Glutamatergic neuron (in vitro differentiated cells): ENCODE results near the gene SLF1. TPM values are rescaled to one million over a fixed set of nuclear protein-coding genes. Genes with fewer than 3 reads are reported as not detected.

Source experiments
- DNase-seq: peaks from one replicate; pipeline ENCODE4 v3.0.0; 2022
- H3K27ac Mint-ChIP-seq: one replicate; pipeline ENCODE4 v1.8.0; 2020; ENCODE audit warnings: mild to moderate bottlenecking, mixed read lengths, inconsistent platforms; ENCODE audit not compliant: unreplicated experiment
- H3K27me3 Mint-ChIP-seq: one replicate; pipeline ENCODE4 v1.8.0; 2020; ENCODE audit warnings: mild to moderate bottlenecking, moderate library complexity, mixed read lengths, inconsistent platforms; ENCODE audit not compliant: unreplicated experiment
- H3K36me3 Mint-ChIP-seq: one replicate; pipeline ENCODE4 v1.8.0; 2020; ENCODE audit warnings: mild to moderate bottlenecking, mixed read lengths, inconsistent platforms; ENCODE audit not compliant: unreplicated experiment
- H3K4me1 Mint-ChIP-seq: one replicate; pipeline ENCODE4 v1.8.0; 2020; ENCODE audit warnings: mild to moderate bottlenecking, low read depth, mixed read lengths, inconsistent platforms; ENCODE audit not compliant: unreplicated experiment
- H3K4me3 Mint-ChIP-seq: one replicate; pipeline ENCODE4 v1.8.0; 2020; ENCODE audit warnings: mild to moderate bottlenecking, mixed read lengths, inconsistent platforms; ENCODE audit not compliant: unreplicated experiment
- H3K9me3 Mint-ChIP-seq: one replicate; pipeline ENCODE4 v1.8.0; 2020; ENCODE audit warnings: mild to moderate bottlenecking, moderate library complexity, mixed read lengths, inconsistent platforms; ENCODE audit not compliant: unreplicated experiment
- total RNA-seq: library from RNA; stranded (reverse); fragmentation: NEBNext Ultra II Directional; extraction: Animal tissue kit (Norgen Biotek cat#: 25700); gene quantifications from one replicate; pipeline ENCODE4 v1.2.1, GENCODE V29; 2021; ENCODE audit not compliant: unreplicated experiment
- TF ChIP-seq, protein P1 (sequence below): fragments of 200-600 bp; sonication (generic); IDR thresholded peaks from one replicate; pipeline ENCODE4 v1.5.0; 2021; ENCODE audit not compliant: partially characterized antibody, unreplicated experiment

The SLF1 gene
- total RNA-seq, 1 donor from 2014 or later = 2.6 TPM

- TF ChIP-seq, protein P1, sequence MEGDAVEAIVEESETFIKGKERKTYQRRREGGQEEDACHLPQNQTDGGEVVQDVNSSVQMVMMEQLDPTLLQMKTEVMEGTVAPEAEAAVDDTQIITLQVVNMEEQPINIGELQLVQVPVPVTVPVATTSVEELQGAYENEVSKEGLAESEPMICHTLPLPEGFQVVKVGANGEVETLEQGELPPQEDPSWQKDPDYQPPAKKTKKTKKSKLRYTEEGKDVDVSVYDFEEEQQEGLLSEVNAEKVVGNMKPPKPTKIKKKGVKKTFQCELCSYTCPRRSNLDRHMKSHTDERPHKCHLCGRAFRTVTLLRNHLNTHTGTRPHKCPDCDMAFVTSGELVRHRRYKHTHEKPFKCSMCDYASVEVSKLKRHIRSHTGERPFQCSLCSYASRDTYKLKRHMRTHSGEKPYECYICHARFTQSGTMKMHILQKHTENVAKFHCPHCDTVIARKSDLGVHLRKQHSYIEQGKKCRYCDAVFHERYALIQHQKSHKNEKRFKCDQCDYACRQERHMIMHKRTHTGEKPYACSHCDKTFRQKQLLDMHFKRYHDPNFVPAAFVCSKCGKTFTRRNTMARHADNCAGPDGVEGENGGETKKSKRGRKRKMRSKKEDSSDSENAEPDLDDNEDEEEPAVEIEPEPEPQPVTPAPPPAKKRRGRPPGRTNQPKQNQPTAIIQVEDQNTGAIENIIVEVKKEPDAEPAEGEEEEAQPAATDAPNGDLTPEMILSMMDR = no peak
Measured at GRCh38 chr5:94632024-94632423, 13.6 kb downstream of the SLF1 start.

GRCh38 chr5:94640176-94640575 is 21.7 kb downstream of the SLF1 start:
- no peak overlapping the region for H3K4me3 Mint-ChIP-seq
- peaks cover 2% of the 10 kb centered on the region for H3K9me3 Mint-ChIP-seq
- DNase-seq = no peak
- no peaks in the 10 kb centered on the region for H3K4me1 Mint-ChIP-seq
- peaks cover 9% of the 10 kb centered on the region for H3K36me3 Mint-ChIP-seq
- TF ChIP-seq, protein P1 = no peak
- no peaks in the 10 kb centered on the region for H3K27me3 Mint-ChIP-seq
- no peak overlapping the region for H3K27ac Mint-ChIP-seq

More at GRCh38 chr5:94632024-94632423, 13.6 kb downstream of the SLF1 start:
- DNase-seq = no peak
- Mint-ChIP-seq H3K4me1 (no peaks in the 10 kb centered on the region), H3K9me3 (no peaks in the 10 kb centered on the region), H3K27me3 (no peaks in the 10 kb centered on the region), H3K36me3 (no peaks in the 10 kb centered on the region), H3K4me3 (no peak overlapping the region), H3K27ac (no peak overlapping the region)

- Mint-ChIP-seq H3K36me3 (peaks cover 8% of the 10 kb centered on the region), H3K27me3 (no peaks in the 10 kb centered on the region), H3K27ac (no peak overlapping the region), H3K4me3 (no peak overlapping the region), H3K4me1 (no peaks in the 10 kb centered on the region), H3K9me3 (peaks cover 2% of the 10 kb centered on the region)
- TF ChIP-seq, protein P1 = no peak
- no peak for DNase-seq
Measured at GRCh38 chr5:94645053-94645452, 26.6 kb downstream of the SLF1 start.

- no peak for DNase-seq
- Mint-ChIP-seq H3K4me3 (no peak overlapping the region), H3K27me3 (no peaks in the 10 kb centered on the region), H3K27ac (no peak overlapping the region), H3K36me3 (no peaks in the 10 kb centered on the region), H3K4me1 (no peaks in the 10 kb centered on the region), H3K9me3 (no peaks in the 10 kb centered on the region)
- TF ChIP-seq, protein P1 = no peak
Measured at GRCh38 chr5:94646758-94647157, 28.3 kb downstream of the SLF1 start.

DNA sequence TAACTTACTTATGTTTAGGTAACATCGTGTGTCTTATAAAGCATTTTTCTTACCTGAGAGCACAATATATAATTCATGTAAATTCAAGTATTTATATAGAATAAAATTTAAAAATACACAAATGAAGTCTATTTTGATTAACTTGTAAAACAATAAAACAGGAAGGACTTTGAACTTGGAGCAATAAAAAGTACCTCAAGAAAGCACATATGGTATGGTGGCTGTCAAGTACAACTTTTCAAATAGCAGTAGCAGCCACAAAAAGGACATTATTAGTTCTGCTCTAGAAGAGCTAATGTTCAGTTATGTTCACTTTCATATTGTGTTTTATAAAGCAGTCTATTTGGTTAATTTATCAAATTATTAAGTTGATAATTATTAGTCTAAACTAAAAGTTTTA is 31.4 kb downstream of the SLF1 start:
- Mint-ChIP-seq H3K4me3 (no peak overlapping the region), H3K27ac (no peak overlapping the region), H3K27me3 (no peaks in the 10 kb centered on the region), H3K9me3 (no peaks in the 10 kb centered on the region), H3K4me1 (no peaks in the 10 kb centered on the region), H3K36me3 (peaks cover 2% of the 10 kb centered on the region)
- TF ChIP-seq, protein P1 = no peak
- no peak for DNase-seq
